ENCODE results near the gene KIF26B. TPM values are rescaled to one million over a fixed set of nuclear protein-coding genes. Genes with fewer than 3 reads are reported as not detected.
"Not testable (repeated sequence)": the region's sequence is repeated elsewhere in the genome, so short reads cannot be mapped to it uniquely, and the experiment has no call there.

Gene KIF26B
- total RNA-seq, 3 donors from 2014 or later (not counting 1 experiment from before 2014, with no cell fraction given) = 0.16 to 0.96 (median 0.18) TPM

DNA sequence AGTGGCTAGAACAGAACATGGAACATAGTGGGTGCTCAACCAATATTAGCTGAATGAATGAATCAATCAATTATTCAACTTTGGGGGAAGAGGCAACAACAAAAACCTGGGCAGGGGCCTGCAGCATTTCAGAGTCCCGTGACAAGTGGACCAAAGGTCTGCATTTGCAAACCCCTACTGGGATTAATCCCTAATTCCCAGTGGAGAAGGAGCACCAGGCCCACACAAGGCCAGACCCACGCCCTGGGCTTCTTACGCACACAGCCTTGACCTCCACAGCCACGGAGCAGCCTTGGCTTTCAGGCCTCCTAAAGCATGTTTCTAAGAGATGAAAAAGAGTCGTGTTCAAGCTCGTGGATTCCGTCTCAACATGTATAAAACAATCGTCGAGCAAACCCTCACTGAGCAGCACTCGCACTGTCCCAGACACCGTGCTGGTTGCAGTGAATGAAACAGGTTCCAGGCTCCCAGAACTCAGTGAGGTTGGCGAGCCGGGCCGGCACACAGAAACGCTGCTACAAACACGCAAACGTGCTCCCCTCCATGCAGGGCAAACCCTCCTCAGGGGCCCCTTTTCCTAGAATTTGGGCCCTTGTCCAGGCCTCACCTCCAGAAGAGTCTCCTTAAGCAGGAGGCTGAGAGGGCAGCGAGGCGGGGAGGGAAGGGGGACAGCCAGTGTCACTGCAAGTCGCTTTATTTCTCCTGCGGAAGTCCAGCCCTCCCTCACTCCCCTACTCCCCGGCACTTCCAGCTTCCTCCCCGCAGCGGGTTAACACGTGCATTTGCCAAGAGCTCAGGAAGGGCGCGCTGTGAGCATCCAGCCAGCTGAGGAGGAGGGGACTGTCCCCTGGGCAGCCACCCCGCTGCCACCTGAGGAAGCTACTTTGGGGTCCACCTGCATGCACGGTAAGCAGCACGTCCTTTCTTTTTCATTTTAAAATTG, 556.4 kb downstream of the KIF26B start:
- Histone ChIP-seq H3K27me3 (ENCODE audit: control insufficient read depth, insufficient read depth, low read length) (no peaks in the 10 kb centered on the region), H3K4me3 (ENCODE audit: low read length) (no peak overlapping the region), H3K27ac (ENCODE audit: low read length) (no peak overlapping the region), H3K9me3 (ENCODE audit: control insufficient read depth, insufficient read depth, low read length) (no peaks in the 10 kb centered on the region), H3K4me1 (ENCODE audit: control insufficient read depth, insufficient read depth, low read length) (no peaks in the 10 kb centered on the region), H3K36me3 (ENCODE audit: control insufficient read depth, insufficient read depth, low read length) (no peaks in the 10 kb centered on the region)
- H3K4me3 Mint-ChIP-seq = no peak overlapping the region
- no peak overlapping the region for H3K27ac Mint-ChIP-seq
- H3K27me3 Mint-ChIP-seq (ENCODE audit: low read depth in 2 of 2) = no peaks in the 10 kb centered on the region
- intact Hi-C loops (cut with micrococcal nuclease) = no loop called here
- no peaks in the 10 kb centered on the region for H3K9me3 Mint-ChIP-seq
- 71% methylated on average over 30 of the region's 30 CpGs for WGBS (ENCODE audit: insufficient coverage)
- H3K36me3 Mint-ChIP-seq = no peaks in the 10 kb centered on the region
- TF ChIP-seq, protein P1, sequence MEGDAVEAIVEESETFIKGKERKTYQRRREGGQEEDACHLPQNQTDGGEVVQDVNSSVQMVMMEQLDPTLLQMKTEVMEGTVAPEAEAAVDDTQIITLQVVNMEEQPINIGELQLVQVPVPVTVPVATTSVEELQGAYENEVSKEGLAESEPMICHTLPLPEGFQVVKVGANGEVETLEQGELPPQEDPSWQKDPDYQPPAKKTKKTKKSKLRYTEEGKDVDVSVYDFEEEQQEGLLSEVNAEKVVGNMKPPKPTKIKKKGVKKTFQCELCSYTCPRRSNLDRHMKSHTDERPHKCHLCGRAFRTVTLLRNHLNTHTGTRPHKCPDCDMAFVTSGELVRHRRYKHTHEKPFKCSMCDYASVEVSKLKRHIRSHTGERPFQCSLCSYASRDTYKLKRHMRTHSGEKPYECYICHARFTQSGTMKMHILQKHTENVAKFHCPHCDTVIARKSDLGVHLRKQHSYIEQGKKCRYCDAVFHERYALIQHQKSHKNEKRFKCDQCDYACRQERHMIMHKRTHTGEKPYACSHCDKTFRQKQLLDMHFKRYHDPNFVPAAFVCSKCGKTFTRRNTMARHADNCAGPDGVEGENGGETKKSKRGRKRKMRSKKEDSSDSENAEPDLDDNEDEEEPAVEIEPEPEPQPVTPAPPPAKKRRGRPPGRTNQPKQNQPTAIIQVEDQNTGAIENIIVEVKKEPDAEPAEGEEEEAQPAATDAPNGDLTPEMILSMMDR (IDR thresholded peaks at IDR 0.05) = no peak
- no peak for ATAC-seq
- no peak for DNase-seq
- no peaks in the 10 kb centered on the region for H3K4me1 Mint-ChIP-seq

DNA sequence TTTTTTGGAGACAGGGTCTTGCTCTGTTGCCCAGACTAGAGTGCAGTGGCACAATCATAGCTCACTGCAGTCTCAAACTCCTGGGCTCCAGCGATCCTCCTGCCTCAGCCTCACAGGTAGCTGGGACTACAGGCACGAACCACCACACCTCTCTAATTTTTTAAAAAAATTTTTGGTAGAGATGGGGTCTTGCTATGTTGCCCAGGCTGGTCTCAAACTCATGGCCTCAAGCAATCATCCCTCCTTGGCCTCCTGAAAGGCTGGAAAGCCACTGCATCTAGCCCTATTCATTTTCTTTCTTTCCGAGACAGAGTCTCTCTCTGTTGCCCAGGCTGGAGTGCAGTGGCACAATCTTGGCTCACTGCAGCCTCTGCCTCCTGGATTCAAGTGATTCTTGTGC, 559.2 kb downstream of the KIF26B start:
- H3K36me3 ChIP-seq (ENCODE audit: control insufficient read depth, insufficient read depth, low read length); intact Hi-C loops (cut with micrococcal nuclease); DNase-seq; H3K9me3 Mint-ChIP-seq; H3K4me3 Mint-ChIP-seq; ATAC-seq; H3K27ac ChIP-seq (ENCODE audit: low read length); H3K27ac Mint-ChIP-seq; H3K27me3 Mint-ChIP-seq (ENCODE audit: low read depth in 2 of 2); H3K27me3 ChIP-seq (ENCODE audit: control insufficient read depth, insufficient read depth, low read length); H3K4me1 Mint-ChIP-seq; H3K4me3 ChIP-seq (ENCODE audit: low read length); H3K9me3 ChIP-seq (ENCODE audit: control insufficient read depth, insufficient read depth, low read length); H3K36me3 Mint-ChIP-seq; H3K4me1 ChIP-seq (ENCODE audit: control insufficient read depth, insufficient read depth, low read length): not testable (repeated sequence)
- WGBS (ENCODE audit: insufficient coverage) = 97% methylated on average over 2 of the region's 3 CpGs

DNA sequence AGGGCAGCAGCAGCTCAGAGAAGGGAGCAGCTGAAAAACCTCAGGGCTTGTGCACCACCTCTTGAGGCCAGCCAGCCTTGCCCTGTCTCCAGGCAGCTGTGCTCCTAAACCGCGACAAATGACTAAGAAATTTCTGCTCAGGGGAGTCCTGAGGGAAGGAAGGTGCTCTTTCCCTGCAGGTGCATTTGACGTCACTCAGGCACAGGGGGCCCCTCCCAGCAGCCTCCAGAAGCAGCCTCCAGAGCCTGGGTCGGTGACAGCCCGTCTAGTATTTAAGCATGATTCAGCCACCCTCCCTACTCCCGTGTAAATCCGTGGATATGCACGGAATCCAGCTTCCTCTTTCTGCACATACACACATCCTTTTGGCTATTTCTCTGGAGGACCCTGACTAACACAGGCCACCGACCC, 560.5 kb downstream of the KIF26B start:
- H3K4me3 Mint-ChIP-seq = no peak overlapping the region
- H3K4me1 Mint-ChIP-seq = no peaks in the 10 kb centered on the region
- Histone ChIP-seq H3K9me3 (ENCODE audit: control insufficient read depth, insufficient read depth, low read length) (no peaks in the 10 kb centered on the region), H3K27me3 (ENCODE audit: control insufficient read depth, insufficient read depth, low read length) (no peaks in the 10 kb centered on the region), H3K27ac (ENCODE audit: low read length) (no peak overlapping the region), H3K36me3 (ENCODE audit: control insufficient read depth, insufficient read depth, low read length) (no peaks in the 10 kb centered on the region), H3K4me3 (ENCODE audit: low read length) (no peak overlapping the region), H3K4me1 (ENCODE audit: control insufficient read depth, insufficient read depth, low read length) (no peaks in the 10 kb centered on the region)
- H3K27ac Mint-ChIP-seq = no peak overlapping the region
- no peaks in the 10 kb centered on the region for H3K36me3 Mint-ChIP-seq
- WGBS (ENCODE audit: insufficient coverage) = 47% methylated on average over 9 of the region's 9 CpGs
- DNase-seq = no peak
- ATAC-seq = no peak
- TF ChIP-seq, protein P1 (IDR thresholded peaks at IDR 0.05) = no peak
- H3K27me3 Mint-ChIP-seq (ENCODE audit: low read depth in 2 of 2) = no peaks in the 10 kb centered on the region
- intact Hi-C loops (cut with micrococcal nuclease) = no loop called here
- no peaks in the 10 kb centered on the region for H3K9me3 Mint-ChIP-seq

DNA sequence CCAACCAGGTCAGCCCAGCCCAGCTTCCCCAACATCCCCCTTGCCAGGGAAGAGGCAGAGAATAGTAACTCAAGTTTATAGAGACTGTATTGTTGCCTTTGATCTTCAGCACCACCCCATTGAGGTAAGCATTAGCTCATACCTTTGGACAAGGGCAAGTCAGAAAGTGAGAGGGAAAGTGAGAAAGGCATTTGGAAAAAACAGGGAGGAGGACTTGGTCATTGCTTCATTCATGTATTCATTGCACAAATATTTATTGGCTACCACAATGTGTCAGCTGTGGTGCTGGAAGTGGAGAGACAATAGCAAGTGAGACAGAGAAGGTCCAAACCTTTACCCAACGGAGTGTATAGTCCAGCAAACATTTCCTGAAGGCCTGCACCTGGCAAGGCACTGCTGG, 561.2 kb downstream of the KIF26B start:
- intact Hi-C loops (cut with micrococcal nuclease) = no loop called here
- Histone ChIP-seq H3K27me3 (ENCODE audit: control insufficient read depth, insufficient read depth, low read length) (no peaks in the 10 kb centered on the region), H3K4me1 (ENCODE audit: control insufficient read depth, insufficient read depth, low read length) (no peaks in the 10 kb centered on the region), H3K4me3 (ENCODE audit: low read length) (no peak overlapping the region), H3K36me3 (ENCODE audit: control insufficient read depth, insufficient read depth, low read length) (no peaks in the 10 kb centered on the region), H3K27ac (ENCODE audit: low read length) (no peak overlapping the region), H3K9me3 (ENCODE audit: control insufficient read depth, insufficient read depth, low read length) (no peaks in the 10 kb centered on the region)
- WGBS (ENCODE audit: insufficient coverage) = 89% methylated on average over 1 of the region's 1 CpG
- Mint-ChIP-seq H3K27me3 (ENCODE audit: low read depth in 2 of 2) (no peaks in the 10 kb centered on the region), H3K4me1 (no peaks in the 10 kb centered on the region), H3K9me3 (no peaks in the 10 kb centered on the region), H3K36me3 (no peaks in the 10 kb centered on the region), H3K27ac (no peak overlapping the region), H3K4me3 (no peak overlapping the region)
- TF ChIP-seq, protein P1 (IDR thresholded peaks at IDR 0.05) = no peak
- DNase-seq (no peak), ATAC-seq (no peak)
